Fibroblast of gingiva (primary cell): ENCODE results near the gene SKI.
"Not testable (repeated sequence)": the region's sequence is repeated elsewhere in the genome, so short reads cannot be mapped to it uniquely, and the experiment has no call there.

Experiments
- DNase-seq: peaks from one replicate; pipeline ENCODE4 v3.0.0-alpha.2; 2011; ENCODE audit warnings: low read depth

The SKI gene

DNA sequence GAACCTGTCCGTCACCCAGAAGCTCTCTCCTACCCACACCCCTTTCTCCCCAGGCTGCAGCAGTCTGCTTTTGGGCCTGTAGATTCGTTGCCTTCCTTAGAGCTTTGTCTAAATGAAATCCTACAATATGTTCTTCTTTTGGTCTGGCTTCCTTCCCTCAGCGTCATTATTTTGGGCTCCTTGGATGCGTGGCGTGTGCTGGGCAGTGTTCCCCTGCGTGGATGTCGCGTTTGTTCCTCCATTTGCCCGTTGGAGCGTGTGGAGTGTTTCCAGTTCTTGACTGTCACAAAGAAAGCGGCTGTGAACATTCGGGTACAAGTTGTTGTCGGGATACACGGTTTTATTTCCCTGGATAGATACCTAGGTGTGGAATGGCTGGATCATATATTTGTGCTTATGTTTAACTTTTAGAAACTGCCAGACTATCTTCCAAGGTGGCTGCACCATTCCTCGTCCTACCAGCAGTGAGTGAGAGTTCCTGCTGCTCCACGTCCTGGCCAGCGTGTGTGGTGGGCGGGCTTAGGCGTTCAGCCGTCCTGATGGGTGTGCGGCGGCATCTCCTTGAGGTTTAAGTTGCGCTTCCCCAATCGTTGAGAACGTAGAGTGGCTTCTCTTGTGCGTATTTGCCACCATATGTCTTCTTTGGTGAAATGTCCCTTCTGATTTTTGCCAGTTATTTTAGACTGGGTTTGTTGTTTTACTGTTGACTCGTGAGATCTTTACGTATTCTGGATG is 31.7 kb downstream of the SKI start:
- DNase-seq = no peak

DNA sequence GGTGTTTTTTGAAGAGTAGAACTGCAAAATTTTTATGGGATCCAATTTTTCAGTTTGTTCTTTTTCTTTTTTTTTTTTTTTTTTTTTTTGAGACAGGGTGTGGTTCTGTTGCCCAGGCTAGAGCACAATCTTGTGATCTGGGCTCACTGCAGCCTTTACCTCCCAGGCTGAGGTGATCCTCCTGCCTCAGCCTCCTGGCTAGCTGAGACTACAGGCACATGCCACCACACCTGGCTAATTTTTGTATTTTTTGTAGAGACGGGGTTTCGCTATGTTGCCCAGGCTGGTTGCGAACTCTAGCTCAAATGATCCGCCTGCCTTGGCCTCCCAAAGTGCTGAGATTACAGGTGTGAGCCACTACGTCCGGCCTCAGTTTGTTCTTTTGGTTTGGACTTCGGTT is 32.4 kb downstream of the SKI start:
- not testable (repeated sequence) for DNase-seq

DNA sequence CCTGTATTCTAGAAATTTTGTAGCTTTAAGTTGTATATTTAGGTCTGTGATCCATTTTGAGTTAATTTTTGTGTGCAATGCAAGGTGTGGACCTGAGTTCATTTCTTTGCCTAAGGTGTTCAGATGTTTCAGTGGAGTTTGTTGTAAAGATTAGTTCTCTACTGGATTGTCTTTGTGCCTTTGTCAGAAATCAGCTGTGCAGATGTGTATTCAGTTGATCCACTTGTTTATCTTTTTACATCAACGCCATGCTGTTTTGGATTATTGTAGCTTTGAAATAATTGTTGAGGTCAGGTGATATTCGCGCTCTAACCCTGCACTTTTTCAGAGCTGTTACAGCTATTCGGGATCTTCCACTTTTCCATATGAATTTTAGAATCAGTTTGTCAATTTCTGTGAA is 32.8 kb downstream of the SKI start:
- no peak for DNase-seq

DNA sequence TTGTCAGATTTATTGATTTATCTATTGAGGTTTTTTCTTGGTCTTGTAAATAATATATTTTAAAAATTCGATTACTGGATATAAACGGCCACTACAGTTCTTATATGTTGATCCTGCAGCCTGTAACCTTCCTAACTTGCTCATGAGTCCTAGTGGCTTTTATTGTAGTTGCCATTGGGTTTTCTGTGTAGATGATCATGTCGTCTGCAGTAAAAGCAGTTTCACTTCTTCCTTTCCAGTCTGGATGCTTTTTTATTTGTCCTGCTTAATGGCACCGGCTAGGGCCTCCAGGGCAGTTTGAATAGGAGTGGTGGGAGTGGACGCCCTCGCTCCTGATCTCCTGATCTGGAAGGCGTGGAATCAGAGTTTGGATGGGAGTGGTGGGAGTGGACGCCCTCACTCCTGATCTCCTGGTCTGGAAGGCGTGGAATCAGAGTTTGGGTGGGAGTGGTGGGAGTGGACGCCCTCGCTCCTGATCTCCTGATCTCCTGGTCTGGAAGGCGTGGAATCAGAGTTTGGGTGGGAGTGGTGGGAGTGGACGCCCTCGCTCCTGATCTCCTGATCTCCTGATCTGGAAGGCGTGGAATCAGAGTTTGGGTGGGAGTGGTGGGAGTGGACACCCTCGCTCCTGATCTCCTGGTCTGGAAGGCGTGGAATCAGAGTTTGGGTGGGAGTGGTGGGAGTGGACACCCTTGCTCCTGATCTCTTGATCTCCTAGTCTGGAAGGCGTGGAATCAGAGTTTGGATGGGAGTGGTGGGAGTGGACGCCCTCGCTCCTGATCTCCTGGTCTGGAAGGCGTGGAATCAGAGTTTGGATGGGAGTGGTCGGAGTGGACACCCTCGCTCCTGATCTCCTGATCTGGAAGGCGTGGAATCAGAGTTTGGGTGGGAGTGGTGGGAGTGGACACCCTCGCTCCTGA is 33.6 kb downstream of the SKI start:
- not testable (repeated sequence) for DNase-seq

DNA sequence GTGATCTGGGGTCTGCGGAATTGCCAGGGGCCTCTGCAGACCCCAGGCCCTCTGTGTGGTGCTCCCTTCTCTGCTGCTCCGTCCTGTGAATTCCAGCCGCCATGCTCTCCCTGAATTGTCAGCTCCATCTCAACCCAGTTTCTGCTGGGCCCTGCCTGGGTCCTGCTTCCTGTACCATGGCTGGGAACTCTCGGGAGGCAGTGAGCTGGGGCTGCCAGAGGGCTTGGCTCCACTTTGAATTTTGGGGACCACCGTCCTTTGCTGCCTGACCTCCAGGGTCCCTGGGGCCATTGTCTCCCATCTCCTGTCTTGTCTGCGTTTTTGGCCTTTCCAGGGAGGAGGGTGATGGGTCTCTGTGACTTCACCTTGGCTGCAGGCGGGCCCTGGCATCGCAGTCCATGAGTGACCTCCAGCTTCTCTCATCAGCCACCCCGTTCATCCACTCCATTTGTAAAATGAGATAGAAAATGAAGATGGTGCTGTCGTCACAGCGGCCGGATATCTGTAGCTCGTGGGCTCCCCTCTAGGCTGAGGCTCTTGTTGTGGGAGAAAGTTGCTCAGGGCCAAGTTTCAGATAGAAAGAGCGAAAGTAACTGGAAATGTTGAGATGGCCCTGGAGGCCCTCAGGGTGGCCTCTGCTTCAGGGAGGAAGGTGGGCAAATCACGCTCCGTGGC is 38.3 kb downstream of the SKI start:
- no peak for DNase-seq

DNA sequence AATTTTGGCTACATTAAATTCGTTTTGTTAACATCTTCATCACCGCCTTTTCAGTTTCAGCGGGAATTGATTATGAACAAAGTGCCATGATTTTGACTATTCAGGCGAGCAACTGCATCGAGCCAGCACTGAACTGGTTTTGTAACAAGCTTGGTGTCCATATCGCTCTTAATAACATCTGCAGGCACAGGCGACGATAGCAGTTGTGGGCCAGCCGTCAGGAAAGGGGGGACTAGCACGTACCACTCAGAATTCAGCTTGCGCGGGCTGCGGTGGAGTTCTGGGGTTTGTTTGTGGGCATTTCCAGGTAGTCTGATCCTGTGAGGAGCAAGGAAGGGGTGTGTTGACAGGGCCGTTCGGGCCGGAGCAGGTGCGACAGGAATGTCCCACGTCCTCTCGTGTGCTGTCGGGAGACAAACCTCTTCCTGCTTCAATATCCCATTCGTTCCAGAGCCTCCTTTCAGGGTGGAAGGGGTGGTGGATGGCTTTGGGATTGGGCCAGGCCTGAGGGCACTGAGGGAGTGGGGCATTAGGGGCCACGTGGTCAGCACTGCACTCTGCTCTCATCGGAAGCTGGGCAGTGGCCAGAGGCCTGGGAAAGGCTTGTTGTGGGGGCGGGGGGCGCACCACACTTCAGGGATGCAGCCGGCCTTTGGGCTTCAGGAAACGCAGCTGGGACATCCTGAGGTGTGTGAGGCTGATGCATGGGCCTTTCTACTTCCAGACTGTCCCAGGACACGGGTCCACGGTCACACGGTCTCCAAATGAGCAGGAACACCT is 39.1 kb downstream of the SKI start:
- DNase-seq = no peak

DNA sequence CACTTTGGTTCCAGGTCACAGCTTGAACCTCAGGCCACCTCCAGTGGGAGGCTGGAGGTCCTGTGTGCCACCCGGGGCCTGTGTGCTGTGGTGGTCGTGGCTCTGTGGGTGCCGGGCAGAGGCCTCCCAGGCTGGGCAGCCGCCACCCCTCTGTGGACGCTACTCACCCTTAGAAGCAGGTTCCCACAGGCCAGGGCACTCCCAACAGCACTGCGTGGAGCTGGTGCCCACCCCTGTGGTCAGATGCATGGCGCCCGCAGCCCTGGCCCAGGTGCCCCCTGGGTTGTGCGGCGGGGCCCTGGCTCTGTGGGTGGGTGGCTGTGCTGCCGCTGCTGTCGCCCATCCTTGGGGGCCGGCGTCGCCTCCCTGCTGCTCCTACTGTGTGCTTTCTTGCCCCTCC is 39.7 kb downstream of the SKI start:
- no peak for DNase-seq

DNA sequence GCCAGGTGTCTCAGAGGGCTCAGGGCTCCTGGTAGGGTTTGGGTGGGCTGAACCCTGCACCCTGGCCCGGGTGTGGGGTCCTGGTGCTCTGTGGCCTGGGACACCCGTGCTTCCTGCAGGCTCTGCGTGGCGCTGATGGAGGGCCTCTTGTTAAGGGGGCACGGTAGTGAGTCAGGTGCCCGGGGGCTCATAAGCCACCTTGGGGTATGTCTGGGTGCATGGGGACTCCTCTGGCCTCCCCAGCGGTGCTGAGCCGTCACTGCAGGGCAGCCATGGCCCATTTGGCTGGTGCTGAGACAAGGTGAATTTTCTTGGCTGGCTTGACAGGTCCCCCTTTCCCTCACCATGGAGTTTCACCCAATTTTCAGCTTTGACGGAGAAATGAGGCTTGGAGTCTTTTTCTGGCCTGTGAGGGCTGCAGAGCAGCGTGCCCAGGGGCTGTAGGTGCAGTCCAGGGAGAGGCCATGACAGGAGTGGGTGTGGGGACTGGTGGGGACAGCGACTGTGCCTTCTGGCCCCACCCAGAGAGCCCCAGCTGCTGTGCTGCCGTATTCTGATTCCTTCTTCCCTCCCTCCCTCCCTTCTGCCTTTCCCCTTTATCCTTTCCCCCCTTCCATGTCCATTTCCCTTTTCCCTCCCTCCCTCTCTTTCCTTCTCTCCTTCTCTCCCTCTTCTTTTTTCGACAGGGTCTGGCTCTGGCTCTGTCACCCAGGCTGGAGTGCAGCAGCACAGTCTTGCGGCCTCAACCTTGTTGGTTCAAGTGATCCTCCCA is 40.4 kb downstream of the SKI start:
- DNase-seq = no peak

DNA sequence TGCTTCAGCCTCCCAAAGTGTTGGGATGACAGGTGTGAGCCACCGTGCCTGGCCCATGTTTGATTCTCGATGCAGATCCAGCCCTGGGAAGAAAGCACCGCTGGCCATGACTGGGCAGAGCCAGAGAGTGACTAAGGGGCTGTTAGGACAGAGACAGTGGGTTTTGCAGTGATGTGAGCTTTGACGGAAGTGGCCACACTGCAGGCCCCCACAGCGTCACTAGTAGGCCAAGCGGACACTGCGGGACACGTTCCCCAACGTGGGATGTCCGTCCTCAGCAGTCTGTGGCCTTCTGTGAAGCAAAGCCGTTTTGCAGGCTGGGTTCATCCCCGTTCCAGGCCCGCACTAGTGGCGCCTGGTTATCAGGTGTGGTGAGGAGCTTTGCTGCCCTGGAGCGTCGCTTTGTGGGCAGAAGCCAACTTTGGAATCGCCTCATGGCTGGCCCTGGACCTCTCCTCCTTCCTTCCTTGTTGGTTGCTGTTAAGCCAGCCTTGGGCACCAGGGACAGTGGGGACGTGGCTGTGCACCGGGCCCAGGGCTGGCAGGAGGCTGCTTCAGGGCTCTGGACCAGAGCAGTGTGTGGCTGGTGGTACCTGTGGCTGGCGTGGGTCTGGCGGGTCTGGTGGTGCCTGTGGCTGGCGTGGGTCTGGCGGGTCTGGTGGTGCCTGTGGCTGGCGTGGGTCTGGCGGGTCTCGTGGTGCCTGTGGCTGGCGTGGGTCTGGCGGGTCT is 41.2 kb downstream of the SKI start:
- DNase-seq = no peak

DNA sequence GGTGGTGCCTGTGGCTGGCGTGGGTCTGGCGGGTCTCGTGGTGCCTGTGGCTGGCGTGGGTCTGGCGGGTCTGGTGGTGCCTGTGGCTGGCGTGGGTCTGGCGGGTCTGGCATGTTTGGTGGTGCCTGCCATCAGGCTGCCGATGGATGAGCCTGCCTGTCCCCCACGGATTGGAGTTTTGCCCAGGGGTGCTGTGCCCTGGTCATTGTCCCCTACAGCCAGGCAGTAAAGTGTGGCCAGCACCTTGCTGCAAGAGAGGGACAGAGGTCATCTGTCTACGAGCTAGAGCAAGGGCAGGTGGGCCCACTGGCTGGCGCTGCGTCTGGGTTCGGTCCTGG is 41.8 kb downstream of the SKI start:
- no peak for DNase-seq

DNA sequence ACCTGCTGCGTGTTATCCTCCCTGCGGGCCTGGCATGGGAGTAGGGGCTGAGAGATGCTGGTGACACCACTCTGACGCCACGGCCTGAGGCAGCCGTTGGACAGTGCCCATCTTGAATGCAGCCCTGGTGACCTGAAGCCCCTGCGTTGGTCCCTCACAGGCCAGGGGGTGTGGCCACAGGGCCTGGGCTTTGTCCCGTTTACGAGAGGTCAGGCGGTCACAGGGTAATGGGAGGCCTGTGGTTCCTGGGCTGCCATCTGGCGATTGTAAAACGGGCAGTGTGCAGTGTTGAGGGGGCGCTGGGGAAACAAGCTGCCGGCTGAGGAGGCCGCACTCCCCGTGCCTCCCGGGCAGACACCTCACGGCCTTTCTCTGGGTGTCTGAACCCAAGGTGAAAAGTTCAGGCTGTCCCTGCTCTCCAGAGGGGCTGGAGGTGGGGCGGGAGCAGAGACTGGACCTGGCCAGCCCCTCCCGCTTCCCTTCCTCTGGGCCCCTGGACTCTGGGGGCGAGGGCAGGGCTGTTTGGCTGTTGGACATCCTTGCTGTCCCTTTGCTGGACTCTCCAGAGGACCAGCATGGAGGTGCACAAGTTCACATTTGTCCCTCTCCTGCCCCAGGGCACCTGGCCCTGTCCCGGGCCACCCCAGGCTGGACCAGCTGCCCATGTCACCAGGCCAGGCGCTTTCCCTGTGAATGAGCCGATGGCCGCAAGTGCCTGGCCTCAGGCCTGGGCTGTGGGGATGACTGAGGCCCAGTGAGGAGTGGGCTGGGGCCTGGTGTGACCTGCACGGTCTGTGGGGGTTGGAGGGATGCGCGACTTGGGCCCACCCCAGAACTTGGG is 42.4 kb downstream of the SKI start:
- no peak for DNase-seq

DNA sequence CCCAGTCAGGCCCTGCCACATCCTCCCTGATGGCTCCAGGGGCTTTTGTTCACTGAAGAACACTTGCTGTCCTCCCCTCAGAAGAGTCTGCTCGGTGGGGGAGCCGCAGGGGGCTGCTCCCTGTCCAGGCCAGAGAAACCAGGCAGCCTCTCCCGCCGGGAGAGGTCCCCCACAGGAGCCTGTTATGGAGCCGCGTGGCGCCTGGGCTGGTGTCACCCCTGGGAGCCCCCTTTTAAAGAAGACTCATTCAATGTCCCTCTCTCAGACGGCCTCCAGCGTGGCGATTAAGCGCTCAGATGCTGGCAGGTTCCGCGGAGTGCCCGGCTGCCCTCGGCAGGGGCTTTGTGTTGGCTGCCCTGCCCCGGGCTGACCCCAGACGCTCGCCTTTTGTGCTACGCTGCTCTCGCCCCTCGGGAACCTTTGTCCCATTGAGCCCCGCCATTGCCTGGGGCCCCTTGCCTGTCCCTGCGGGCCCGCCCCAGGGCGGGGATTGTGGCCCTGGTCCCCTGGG is 43.1 kb downstream of the SKI start:
- no peak for DNase-seq

DNA sequence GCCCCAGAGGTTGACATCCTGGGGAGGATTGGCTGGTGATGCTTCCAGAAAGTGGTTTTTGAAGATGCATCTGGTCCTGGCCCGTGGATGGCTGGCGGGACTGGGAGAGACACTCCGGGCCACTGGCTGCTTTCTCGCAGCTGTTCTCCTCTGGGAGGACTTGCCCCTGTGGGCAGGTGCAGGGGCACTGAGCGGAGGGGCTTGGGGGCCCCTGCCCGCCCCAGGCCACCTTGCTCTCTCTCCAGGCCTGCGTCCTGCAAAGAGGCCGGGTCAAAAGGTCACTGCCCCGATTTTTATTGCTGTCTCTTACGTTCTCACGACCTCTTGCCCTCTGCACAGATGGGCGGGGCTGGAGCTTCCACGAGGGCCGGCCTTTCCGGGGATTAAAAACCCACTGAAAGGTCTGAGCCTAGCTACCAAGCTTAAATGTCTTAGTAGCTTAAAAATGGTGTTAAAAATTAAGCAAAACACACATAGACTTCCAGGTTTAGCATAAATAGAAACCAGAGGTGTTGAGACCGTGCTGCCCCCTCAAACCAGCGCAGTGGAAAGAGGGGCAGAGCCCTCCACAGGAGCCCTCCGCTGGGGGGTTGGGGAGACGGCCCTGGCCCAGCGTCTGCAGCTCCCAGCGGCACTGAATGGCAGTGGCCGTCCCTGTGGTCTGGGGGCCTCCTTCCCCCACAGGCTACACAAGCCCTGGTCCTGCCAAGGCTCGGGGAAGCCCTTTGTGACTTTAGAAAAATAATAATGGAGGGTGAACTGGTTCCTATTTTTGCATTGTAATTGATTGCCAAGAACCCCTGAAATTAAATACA is 43.9 kb downstream of the SKI start:
- DNase-seq = no peak

DNA sequence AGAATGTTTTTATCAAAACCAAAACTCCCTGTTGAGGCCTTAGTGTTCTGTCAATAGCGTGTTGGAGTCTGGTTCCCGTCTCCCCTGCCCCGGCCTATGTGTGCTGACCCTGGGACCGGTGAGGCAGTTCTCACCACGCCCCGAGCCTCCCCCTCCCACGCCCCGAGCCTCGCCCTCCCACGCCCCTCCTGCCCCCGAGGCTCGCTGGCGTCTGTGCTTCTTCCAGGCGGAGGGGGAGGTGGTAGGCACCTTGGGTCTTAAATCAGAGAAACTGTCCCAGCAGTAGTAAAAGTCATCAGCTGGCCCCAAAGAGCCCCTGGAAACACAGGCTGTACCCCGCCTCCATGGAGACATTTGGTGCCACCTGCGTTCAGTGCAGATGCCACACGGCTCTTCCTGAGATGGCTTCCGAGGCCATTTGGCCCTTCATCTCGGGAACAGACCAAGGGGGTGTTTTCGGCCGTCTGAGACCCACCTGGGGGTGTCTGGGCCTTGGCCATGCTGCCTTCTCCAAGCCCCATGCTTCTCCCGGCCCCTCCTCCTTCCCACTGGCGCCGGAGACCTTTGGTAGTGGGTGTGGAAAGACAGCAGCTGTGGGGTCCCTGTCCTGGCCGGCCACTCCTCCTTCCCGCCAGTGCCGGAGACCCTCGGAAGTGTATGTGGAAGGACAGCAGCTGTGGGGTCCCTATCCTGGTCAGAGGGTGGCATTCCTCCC is 44.7 kb downstream of the SKI start:
- no peak for DNase-seq

DNA sequence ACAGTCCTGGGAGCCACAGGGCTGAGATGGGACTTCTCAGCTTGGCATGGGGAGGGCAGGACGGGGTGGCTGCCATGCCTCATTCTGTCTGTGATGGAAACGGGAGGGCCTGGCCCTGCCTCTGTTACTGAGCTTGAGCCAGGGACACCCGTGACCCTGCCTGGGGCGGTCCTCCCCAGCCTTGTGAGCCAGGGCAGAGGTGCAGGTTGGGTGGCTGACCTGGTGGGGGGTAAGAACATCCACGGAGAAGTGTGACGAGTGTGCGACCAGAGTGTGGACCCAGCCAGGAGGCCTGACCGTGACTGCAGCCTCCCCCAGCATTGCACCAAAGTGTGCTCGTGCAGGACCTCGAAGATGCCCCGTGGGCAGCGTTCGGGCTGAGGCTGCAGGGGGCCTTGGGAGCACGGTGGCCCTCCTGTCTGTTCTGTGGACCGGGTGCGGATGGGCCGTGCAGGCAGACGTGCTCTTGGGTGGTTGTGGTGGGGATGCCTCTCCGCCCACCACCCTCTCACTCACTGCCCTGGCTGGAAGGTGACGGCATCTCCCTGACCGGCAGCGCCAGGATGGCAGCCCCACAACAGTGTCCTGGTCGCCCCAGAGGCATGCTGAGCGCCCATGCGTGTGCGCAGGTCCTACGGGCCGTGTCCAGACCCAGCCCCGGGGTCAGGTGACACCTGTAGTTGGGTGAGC is 45.4 kb downstream of the SKI start:
- DNase-seq = no peak

DNA sequence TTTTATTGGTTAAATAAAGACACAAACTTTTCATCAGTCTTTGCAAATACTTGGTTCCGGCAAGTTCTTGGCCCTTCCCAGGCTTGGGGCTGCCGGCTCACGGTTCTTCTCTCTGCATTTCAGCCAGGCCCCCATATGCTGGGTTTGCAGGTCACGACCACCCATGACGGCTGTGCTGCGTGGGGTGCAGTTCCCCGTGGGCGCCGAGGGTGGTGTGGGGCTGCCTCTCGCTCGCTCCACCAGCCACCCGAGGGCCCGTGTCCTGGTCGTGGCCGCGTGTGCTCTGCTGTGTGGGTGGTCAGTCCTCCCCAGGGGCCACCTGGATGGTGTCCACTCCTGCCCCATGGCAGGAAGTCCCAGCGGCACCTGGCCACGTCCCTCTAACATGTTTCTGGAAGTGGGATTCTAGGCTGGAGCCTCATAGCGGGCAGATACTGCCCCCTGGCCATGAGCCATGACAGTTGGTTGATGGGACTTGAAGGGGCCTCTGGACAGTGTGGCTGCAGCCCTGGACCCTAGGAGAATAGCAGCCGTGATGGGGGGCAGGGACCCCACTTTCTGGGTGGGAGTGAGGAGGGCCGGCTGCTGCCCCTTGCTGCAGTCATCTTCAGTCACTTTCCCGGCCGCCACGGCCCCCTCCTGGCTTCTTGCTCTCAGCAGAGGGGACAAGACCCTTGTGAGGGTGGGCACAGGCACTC is 46.3 kb downstream of the SKI start:
- DNase-seq = no peak
